Skin of body (tissue), 2 donors: ENCODE results near the gene IL11RA. TPM values are rescaled to one million over a fixed set of nuclear protein-coding genes. Genes with fewer than 3 reads are reported as not detected.
"Not testable (repeated sequence)": the region's sequence is repeated elsewhere in the genome, so short reads cannot be mapped to it uniquely, and the experiment has no call there.

Experiments
- DNase-seq: peaks from one replicate; lab custom pipeline; 2025; lab: John Stamatoyannopoulos, UW
- total RNA-seq: library from RNA; depleted of rRNA; stranded (reverse); fragments of >200 nt; gene quantifications from one replicate; pipeline ENCODE4 v1.2.3, GENCODE V29; 2014

Gene IL11RA
- total RNA-seq, 1 donor from 2014 or later, result 77.3 TPM

DNA sequence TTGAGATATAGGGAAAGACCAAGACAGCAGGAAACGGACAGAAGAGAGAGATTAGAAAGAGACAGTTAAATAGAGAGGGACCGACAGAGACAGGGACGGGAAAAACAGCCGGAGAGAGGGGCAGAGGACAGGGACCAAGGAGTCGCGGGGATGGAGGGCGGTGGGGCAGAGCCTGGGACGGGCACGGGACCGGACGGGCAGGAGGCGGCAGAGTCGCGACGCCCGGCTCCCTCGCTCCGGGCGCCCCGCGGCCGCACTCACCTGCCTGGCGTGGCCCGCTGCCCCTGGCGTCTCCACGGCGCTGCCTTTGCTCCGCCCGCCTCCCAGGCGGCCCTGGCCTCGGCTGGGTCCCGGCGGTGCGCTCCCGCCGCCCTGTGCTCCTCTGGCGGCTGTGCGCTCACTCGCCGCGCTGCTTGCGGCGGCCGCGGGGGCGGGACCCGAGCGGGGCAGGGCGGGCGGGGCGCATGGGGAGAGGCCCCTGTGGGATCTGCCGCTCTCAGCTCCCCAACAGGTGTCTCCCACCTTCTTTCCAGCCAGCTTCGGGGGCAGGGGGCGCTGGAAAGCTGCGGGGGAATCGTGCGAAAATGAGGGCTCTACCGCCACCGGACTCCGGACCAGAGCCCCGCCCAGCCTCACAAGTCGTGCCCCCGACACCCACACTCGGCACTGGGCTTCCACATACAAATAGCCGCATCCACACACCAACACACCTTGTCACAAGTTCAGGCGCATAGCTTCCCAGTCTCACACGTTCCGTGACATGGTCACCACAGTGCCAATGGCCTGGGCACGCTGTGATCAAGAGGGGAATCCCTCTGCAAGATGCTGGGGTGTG, 23.1 kb upstream of the IL11RA start, which contains the start of gene ARID3C:
ARID3C (minus strand) TSS at position 411 of the 835 bp plus-strand sequence. CDS start 1,052 bp downstream, outside the sequence.
- DNase-seq, result no peak

DNA sequence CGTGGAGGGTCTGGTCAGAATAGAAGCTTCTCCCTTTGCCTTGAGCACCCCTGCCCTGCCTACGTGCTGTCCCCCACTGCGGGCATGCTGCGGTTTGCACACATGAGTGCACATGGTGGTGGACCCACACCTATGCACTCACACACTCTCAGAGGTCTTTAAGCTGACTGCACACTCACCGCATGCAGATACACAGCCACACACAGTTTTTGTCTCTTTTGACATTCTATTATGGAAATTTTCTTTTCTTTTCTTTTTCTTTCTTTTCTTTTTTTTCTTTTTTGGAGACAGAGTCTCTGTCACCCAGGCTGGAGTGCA, 22.5 kb upstream of the IL11RA start:
- DNase-seq, result no peak

DNA sequence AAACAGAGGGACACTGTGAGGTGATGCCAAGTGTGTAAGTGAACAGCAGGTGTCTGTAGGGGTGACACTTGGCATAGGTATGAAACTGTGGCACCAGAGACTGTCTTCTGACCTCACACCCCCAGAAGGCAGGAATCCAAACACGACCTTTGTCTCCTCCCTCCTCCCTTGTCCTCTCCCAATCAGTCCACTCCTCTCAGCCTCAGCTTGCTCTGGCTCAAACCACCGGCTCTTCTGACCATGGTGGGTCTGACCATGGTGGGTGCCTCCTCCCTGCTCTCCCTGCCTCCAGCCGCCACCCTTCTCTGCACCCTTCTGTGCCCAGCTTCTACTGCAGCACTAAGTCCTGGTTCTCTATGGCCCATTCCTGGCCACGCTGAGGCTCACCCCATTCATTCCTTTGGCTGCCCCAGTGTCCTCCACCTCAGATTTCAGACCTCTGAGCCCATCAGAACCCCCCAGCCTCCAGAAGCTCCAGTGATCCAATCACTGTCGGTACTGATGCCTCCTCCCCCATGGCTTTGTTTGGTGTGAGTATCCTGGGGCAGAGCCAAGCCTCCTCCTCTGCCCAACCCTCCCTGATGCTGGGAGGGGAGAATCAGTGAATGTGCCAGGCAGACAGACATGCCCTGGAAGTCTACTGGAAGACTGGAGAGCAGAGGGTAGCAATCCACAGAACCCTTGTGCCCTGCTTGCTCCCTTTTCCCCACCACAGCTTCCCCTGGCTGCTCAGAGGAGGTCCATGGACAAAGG, 21.4 kb upstream of the IL11RA start:
- no peak for DNase-seq

DNA sequence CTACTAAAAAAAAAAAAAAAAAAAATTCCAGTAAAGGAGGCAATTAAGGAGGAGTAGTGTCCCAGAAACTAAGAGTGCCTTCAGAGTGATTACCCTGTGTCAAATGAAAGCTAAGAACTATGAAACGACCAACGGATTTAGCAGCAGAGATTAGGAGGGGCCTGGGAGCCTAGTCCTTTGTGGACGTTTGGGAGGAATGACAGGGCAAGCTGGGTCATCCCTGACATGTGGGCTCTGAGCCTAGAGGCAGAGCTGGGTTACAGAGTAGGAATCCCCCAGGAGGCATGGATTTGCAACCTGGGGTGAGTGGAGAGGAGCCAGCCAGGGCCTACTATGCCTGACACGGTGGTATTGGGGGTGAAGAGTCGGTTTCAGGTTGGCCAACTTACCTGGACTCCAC, 18.8 kb upstream of the IL11RA start:
- DNase-seq, result no peak

DNA sequence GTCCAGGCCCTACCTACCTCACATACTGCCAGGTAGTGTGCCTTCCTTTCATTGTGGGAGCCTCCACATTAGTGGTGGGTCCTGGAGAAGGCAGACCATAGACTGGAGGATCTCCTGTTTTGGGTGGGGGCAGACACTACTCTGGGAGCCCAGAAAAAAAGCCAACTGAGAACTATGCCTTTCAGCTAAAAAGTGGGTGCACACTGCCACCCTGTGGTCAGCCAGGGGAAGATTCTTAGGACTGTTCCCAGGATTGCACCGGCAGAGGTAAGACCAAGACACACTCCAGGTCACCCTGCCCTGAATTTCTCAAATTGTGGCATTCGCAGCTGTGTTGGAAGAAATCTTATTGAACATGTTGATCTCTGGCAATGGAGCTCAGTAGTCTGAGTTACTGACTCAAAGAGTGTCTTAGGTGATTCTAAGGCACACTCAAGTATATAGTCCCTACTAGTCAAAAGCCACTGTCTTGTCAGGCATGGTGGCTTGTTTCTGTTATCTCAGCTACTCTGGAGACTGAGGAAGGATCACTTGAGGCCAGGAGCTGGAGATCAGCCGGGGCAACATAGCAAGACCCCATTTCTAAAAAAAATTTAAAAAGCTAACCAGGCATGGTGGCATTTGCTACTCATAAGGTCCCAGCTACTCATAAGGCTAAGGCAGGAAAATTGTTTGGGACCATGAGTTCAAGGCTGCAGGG, 18.0 kb upstream of the IL11RA start:
- DNase-seq, result peak; percentile 29

DNA sequence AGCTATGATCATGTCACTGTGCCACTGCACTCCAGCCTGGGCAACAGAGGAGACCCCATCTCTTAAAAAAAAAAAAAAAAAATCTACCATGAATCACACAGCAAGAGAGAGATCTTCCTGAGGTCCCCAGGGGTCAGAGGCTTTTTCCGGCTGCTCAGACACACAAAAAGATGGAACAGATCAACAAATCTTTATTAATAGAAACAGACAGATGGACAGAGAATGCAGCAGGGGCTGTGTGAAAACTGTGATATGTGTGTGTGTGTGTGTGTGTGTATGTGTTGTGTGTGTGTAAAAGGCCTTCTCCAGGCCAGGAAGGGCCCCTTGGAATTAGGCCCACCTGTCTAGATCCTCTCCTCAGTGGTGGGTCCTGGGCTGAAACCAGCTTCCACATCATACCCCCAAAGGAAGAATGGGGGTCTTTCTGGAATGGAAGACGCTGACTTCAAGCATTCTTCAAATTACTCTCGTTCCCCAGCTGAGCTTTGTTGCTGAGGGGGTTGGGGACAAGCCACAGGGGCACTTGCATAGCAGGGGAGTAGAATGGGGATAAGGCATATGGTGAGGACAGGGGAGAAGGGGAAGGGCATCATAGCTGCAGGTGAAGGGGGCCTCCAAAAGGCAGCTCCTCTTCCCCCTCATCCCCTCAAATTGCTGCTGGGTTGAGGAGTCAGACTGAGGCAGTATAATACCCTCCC, 17.3 kb upstream of the IL11RA start:
- no peak for DNase-seq

DNA sequence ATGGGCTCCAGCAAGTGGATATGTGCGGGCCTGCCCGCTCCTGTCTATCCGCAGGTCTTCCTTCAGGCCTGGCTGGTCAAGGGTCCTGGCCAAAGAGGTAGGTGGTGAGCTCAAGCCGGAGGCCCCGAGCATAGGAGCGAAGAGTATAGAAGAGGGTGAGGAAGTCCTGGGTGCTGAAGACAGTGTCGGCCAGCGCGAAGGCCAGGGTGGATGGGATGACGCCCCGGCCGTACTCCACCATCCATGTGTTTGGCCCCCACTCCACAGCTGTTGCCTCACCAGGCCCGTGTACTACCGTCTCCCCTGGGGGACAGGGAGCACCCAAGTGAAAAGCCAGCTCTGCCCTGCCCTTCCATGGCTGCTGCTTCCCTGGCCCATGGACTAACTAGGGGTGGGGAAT, 16.4 kb upstream of the IL11RA start:
- DNase-seq, result no peak

DNA sequence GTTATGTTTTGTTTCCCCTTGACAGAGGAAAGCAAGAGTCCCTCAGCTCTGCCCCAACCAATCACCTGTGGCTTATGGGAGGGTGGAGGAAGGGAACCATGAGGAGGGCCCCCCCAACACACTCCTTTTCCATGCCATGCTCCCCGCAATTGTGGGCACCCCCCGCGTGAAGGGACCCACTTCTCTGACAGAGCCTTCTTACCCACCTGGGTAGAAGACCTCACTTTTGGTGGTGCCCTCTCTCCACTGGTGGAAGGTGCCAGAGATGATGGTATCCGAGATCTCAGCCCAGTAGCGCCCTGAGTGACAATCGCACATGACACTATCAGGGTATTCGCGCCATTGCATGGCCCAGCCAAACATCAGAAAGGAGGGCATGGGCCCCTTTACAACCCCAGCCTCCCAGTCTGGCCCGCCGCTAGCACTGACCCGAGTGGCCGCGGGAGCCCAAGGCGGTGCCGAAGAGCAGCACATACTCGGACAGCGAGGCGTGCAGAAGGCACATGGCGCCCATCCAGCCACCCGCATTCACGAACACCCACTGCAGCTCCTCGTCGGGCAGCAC, 15.1 kb upstream of the IL11RA start:
- DNase-seq, result no peak

DNA sequence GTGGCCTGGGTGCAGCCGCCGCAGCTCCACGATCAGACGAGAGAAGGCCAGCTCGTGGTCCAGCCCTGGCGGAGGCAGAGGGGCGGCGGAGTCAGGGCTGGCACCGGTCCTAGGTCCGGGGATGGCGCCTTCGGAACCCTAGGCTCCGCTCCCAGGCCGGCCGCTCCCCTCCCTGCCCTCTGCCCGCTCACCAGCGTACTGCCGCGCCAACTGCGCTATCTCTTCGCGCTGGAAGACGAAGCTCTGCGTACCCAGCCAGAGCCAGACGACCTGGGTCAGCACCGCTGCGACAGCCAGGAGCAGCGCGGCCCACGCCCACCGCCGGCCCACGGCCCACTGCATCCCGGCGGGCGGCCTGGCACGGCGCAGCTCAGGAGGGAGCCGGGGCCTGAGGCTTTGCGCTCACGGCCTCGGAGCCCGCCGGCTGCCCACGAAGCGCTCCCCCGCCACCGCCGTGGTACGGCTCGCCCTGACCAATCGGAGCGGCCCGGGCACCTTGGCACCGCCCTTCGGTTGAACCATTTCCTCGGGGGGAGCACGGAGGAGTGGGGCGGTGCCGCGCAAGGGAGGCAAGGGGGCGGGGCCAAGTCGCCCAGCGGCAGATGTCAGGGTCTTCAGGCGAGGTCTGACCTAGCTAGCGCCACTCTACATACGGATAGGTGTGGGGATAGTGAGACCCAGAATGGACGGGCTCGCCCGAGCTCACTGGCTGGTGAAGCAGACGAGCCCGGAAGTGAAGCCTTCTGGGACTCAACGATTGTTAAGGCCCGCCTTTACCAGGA, 14.4 kb upstream of the IL11RA start, which contains the start of gene SIGMAR1:
SIGMAR1 (minus strand) TSS at position 432 of the 782 bp plus-strand sequence; CDS start at position 342, 90 bp downstream.
- peak; percentile 89 for DNase-seq

DNA sequence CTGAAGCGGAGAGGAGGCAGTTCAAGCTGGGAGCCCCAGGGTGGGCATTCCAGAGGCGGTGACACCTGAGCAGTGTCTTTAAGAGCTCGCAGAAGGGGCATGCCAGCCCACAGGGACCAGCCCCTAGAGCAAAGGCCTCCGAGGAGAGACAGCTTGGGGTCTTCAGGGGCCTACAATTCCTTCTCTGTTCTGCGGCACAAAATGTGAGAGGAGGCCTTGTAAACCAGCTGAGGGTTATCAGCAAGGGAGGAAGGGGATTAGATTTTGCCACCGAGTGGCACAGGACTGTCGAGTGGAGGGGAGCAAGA, 13.9 kb upstream of the IL11RA start:
- DNase-seq, result peak; percentile 57

DNA sequence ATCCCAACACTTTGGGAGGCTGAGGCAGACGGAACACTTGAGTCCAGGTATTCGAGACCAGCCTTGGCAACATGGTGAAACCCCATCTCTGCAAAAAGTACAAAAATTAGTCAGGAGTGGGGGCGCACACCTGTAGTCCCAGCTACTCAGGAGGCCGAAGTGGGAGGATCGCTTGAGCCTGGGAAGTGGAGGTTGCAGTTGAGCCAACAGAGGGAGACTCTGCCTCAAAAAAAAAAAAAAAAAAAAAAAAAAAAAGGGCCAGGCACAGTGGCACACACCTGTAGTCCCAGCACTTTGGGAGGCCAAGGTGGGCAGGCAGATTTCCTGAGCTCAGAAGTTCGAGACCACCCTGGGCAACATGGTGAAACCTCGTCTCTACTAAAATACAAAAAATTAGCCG, 12.7 kb upstream of the IL11RA start:
- not testable (repeated sequence) for DNase-seq

DNA sequence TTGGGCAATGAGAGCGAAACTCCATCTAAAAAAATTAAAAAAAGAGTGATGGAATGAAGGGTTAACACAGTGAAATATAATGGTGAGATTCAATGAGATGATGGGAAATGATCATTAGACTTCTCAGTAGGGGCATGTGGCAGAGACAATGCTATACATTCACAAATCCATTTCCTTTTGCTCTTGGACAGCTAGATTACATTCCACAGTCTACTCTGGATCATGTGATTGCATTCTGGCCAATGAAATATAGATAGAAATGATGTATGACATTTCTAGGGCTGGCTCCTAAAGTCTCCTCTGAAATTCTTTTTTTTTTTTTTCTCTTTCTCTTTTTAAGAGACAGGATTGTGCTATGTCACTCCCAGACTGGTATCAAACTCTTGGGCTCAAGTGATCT, 9.3 kb upstream of the IL11RA start:
- no peak for DNase-seq

DNA sequence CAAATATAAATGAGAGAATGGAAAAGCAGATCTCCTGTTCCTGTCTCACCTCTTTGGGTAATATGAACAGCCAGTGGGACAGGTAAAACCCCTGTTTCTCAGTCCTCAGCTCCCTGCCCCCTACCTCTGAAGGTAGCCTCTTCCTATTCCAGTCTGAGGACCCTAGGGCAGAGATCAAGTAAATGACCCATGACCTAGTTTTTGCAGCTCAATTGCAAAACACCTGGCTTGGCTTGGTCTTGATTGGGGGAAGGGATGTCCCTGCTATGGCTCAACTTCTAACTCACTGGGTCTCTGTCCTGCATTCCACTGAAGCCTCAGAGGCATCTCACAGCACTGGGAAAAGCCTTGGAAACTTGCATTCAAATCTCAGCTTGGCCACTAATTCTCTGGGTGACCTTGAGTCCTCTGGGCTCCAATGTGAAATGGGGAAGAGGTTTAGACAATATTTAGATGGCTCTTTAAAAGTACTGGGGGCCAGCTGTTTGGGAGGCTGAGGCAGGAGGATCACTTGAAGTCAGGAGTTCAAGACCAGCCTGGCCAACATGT, 7.1 kb upstream of the IL11RA start:
- DNase-seq, result no peak

DNA sequence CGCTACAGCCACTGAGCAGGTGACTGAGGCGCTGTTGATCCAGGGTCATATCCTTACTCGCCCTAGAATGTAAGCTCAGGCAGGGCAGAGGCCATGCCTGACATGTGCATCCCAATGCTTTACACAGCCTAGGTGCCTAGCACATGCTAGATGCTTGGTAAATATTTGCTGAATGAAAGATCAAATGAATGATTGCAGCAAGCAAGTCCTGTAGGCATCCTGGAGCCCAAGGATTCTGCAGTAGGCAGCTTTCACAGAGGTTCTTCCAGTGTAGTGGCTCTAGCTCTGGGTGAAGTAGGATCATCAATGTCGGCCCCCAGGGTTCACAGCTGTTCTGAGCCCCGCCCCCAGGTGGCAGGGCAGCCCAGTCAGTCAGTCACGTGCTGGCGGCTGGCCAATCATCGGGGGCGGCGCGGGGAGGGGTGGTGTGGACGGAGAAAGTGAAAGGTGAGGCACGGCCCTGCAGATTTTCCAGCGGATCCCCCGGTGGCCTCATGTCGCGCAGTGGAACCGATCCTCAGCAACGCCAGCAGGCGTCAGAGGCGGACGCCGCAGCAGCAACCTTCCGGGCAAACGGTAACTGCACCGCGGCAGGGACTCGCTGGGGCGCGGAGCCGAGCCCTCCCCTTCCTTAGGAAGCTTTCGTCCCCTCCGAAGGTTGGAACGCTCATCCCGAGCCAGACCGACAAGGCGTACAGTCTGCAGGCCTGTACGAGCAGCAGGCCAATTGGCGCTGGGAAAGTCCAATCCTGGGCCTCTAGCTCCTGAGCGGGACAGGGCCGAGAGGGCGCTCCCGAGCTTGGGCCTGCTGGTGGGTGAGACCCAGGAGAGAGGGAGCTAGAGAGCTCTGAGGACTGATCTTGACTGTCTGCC, 5.5 kb upstream of the IL11RA start, which contains the start of gene GALT:
GALT (plus strand) TSS at position 465 of the 873 bp plus-strand sequence; CDS start at position 495, 30 bp downstream.
- DNase-seq, result peak; percentile 63

DNA sequence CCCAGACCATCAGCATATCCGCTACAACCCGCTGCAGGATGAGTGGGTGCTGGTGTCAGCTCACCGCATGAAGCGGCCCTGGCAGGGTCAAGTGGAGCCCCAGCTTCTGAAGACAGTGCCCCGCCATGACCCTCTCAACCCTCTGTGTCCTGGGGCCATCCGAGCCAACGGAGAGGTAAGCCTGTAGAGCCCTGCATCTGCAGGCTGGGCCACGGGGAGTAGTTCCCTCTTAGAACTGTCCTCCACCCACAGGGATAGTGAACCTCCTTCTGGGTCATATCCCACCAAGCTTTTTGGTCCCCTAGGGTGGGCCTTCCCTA, 4.9 kb upstream of the IL11RA start:
- DNase-seq, result no peak

DNA sequence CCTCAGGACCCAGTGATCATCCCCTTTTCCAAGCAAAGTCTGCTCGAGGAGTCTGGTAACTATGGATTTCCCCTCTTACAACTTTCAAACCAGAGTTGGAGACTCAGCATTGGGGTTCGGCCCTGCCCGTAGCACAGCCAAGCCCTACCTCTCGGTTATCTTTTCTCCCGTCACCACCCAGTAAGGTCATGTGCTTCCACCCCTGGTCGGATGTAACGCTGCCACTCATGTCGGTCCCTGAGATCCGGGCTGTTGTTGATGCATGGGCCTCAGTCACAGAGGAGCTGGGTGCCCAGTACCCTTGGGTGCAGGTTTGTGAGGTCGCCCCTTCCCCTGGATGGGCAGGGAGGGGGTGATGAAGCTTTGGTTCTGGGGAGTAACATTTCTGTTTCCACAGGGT, 4.3 kb upstream of the IL11RA start:
- no peak for DNase-seq

DNA sequence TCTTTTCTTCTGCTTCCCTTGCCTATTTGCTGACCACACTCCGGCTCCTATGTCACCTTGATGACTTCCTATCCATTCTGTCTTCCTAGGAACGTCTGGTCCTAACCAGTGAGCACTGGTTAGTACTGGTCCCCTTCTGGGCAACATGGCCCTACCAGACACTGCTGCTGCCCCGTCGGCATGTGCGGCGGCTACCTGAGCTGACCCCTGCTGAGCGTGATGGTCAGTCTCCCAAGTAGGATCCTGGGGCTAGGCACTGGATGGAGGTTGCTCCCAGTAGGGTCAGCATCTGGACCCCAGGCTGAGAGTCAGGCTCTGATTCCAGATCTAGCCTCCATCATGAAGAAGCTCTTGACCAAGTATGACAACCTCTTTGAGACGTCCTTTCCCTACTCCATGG, 3.3 kb upstream of the IL11RA start:
- no peak for DNase-seq

DNA sequence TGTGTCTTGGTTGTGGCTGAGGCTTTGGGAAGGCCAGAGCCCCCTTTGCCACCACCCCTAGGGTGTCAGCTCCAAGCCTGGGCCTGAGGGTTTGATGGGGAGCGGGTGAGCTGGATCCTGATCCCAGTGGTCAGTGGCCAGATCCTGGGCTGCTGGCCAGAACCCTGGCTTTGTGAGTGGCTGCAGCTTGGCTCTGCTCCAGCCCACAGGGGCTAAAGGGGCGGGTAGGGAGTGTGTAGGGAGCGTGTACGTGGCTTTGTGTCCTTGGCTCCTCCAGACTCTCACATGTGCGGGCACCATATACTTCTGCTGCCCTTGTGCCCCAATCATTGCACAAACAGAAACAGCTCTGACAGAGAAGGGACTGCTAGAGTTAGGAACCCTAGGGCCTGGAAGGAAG, 1.2 kb upstream of the IL11RA start:
- DNase-seq, result no peak

DNA sequence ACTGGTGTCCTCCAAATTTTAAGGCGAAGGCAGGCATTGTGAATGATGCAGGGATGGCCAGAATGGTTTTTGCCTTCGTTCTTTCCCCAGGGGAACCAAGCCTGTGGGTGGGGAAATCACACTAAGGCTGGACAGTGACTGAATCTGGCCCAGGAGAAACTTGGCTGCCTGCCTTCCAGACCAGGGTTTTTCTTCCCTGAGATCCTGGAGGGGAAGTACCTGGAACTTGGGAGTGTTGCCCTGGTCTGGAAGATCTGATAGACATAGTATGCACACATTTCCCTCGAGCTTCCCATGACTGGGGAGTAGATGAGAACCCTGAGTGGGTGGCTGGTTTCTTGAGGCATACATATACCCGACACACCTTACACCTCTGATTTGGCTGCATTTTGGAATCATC, 664 bp upstream of the IL11RA start:
- no peak for DNase-seq
